Left ventricle myocardium inferior (tissue), 1 donor: Measurements from ENCODE around the gene EIF1AX. TPM values are rescaled to one million over a fixed set of nuclear protein-coding genes. Genes with fewer than 3 reads are reported as not detected.
A peak's percentile ranks its signal among the peaks of the same experiment; 100 is the strongest.

Experiments
- DNase-seq: peaks from one replicate; pipeline ENCODE4 v3.0.0-alpha.2; 2020
- H3K27ac ChIP-seq: fragments of 200-600 bp; replicated peaks from 2 replicates; pipeline ENCODE4 v1.8.0; 2021
- H3K27me3 ChIP-seq: fragments of 200-600 bp; 2 replicates; pipeline ENCODE4 v1.8.0; 2021; ENCODE audit warnings: low read depth
- H3K36me3 ChIP-seq: fragments of 200-600 bp; 2 replicates; pipeline ENCODE4 v1.8.0; 2021
- H3K4me1 ChIP-seq: fragments of 200-600 bp; 2 replicates; pipeline ENCODE4 v1.8.0; 2021
- H3K4me3 ChIP-seq: fragments of 200-600 bp; 2 replicates; pipeline ENCODE4 v1.8.0; 2021; ENCODE audit warnings: mild to moderate bottlenecking, moderate library complexity
- H3K9me3 ChIP-seq: fragments of 200-600 bp; replicated peaks from 2 replicates; pipeline ENCODE4 v1.8.0; 2021
- intact Hi-C: fragments of 100-400 bp; cut with micrococcal nuclease; formaldehyde crosslinking; loops from one replicate; pipeline ENCODE4 v1.11.0; 2022
- total RNA-seq: library from RNA; stranded (reverse); fragmentation: NEBNext Ultra II Directional; extraction: Animal tissue kit (Norgen Biotek cat#: 25700); gene quantifications from one replicate; pipeline ENCODE4 v1.2.1, GENCODE V29; 2021
- TF ChIP-seq, protein P1 (sequence below): fragments of 200-600 bp; IDR thresholded peaks from 2 replicates; pipeline ENCODE4 v1.8.0; 2021; ENCODE audit warnings: antibody characterized with exemption, mild to moderate bottlenecking, borderline replicate concordance
- donor health status: DM: no; HTN: yes; CAD: no; lungs with severe emphysema.

EIF1AX gene
- total RNA-seq, 1 donor from 2014 or later: 56.8 TPM

- Histone ChIP-seq H3K9me3 (no peaks in the 10 kb centered on the region), H3K27me3 (peaks cover 18% of the 10 kb centered on the region), H3K27ac (no peak overlapping the region), H3K4me1 (peaks cover 3% of the 10 kb centered on the region), H3K36me3 (no peaks in the 10 kb centered on the region), H3K4me3 (peak overlapping the region; percentile 58)
- TF ChIP-seq, protein P1, sequence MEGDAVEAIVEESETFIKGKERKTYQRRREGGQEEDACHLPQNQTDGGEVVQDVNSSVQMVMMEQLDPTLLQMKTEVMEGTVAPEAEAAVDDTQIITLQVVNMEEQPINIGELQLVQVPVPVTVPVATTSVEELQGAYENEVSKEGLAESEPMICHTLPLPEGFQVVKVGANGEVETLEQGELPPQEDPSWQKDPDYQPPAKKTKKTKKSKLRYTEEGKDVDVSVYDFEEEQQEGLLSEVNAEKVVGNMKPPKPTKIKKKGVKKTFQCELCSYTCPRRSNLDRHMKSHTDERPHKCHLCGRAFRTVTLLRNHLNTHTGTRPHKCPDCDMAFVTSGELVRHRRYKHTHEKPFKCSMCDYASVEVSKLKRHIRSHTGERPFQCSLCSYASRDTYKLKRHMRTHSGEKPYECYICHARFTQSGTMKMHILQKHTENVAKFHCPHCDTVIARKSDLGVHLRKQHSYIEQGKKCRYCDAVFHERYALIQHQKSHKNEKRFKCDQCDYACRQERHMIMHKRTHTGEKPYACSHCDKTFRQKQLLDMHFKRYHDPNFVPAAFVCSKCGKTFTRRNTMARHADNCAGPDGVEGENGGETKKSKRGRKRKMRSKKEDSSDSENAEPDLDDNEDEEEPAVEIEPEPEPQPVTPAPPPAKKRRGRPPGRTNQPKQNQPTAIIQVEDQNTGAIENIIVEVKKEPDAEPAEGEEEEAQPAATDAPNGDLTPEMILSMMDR: no peak
- intact Hi-C loops: no loop called here
- no peak for DNase-seq
These were observed 25.5 kb downstream of the EIF1AX start for GRCh38 chrX:20116087-20116576.

DNA sequence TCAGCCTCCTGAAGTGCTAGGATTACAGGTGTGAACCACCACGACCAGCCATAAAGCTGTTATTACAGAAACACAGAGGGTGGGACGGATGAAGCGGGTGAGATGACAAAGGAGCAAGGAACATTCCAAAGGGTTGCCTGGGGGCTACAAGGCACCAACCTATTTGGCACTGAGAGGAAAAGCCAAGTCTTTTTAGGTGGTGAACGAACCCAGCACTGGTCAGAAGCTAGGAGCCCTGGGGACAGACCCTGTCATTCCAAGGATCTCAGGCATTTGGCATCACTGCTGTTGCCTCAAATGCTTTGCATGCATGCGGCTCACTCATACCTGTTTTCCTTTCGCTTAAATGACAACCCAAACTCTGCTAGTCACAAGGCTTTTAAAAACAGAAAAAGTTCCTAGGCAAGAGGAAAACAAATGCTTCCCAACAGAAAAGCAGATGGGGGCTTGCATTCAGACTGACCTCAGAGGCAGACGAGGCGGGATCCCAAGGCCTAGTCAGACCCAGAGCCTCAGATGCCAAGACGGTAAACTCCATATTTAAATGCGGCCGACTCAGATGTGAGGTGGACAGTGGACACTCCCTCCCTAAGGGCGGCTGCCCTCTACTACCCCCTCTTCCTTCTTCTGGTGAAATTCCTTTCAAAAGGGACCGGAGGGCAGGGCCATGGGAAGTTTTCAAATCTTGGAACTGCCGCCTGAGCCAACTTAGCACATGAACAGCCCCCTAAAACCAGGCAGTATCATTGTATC, 29.4 kb downstream of the EIF1AX start:
- Histone ChIP-seq H3K9me3 (no peaks in the 10 kb centered on the region), H3K4me3 (no peak overlapping the region), H3K4me1 (peaks cover 3% of the 10 kb centered on the region), H3K36me3 (no peaks in the 10 kb centered on the region), H3K27me3 (peaks cover 14% of the 10 kb centered on the region), H3K27ac (no peak overlapping the region)
- DNase-seq: no peak
- TF ChIP-seq, protein P1: no peak
- intact Hi-C loops: no loop called here

DNA sequence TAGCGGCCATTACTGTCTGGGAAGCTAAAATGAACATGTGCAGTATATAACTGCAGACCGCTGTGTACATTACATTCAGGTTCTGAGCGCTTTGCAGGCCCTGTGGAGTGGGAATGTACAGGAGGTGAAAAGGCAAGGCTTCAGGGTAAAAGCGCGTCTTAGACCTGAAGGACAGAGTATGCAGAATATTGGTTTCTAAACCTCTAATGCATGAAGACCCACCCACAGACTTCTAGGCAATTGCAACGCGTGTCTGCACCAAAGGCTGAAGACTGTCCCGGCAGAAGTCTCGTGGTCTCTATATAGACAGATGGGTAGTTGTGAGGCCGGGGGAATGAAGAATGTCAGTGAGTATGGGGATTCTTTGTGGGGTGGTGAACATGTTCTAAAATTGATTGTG, 30.4 kb downstream of the EIF1AX start:
- intact Hi-C loops: no loop called here
- no peaks in the 10 kb centered on the region for H3K4me1 ChIP-seq
- TF ChIP-seq, protein P1: no peak
- H3K4me3 ChIP-seq: no peak overlapping the region
- DNase-seq: no peak
- no peaks in the 10 kb centered on the region for H3K9me3 ChIP-seq
- H3K36me3 ChIP-seq: no peaks in the 10 kb centered on the region
- H3K27ac ChIP-seq: no peak overlapping the region
- H3K27me3 ChIP-seq: peaks cover 5% of the 10 kb centered on the region

DNA sequence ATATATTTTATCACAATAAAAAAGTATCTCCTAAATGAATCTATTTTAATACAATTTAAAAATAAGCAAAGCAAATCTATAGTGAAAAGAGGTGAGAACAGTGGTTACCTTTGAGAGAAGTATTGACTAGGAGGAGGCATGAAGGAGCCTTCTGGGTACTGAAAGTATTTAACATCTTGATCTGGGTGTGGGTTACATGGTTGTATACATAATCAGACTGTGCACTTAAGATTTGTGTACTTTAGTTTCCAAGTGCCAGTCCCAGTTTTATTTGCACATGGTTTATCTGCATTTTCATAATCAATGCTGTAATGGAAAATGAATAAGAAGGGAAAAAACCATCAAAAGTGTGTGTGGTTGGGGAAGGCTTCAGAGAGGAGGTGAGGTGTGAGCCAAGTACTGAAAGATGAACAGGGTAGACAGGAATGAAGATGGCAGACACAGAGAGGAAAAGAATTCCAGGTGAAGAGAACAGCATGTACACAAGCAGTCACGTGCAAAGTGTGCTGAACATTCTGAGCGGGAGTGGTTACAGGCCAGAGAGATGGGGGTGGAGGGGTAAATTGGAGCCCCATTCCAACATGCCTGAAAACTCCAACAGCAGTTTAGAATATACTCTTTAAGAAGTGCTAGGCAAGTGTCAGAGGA, 39.6 kb downstream of the EIF1AX start:
- no peaks in the 10 kb centered on the region for H3K27me3 ChIP-seq
- DNase-seq: no peak
- TF ChIP-seq, protein P1: no peak
- no peaks in the 10 kb centered on the region for H3K4me1 ChIP-seq
- no peak overlapping the region for H3K4me3 ChIP-seq
- no peaks in the 10 kb centered on the region for H3K36me3 ChIP-seq
- intact Hi-C loops: no loop called here
- no peaks in the 10 kb centered on the region for H3K9me3 ChIP-seq
- H3K27ac ChIP-seq: no peak overlapping the region

GRCh38 chrX:20091499-20091898, 50.1 kb downstream of the EIF1AX start:
- Histone ChIP-seq H3K27me3 (no peaks in the 10 kb centered on the region), H3K9me3 (no peaks in the 10 kb centered on the region)
- intact Hi-C loops: no loop called here

More at GRCh38 chrX:20091499-20091898, 50.1 kb downstream of the EIF1AX start:
- TF ChIP-seq, protein P1: no peak
- H3K4me1 ChIP-seq: no peaks in the 10 kb centered on the region
- H3K4me3 ChIP-seq: no peak overlapping the region
- no peak overlapping the region for H3K27ac ChIP-seq
- DNase-seq: no peak
- no peaks in the 10 kb centered on the region for H3K36me3 ChIP-seq
